PC-9 (cell line): ENCODE measurements around the gene MRPL14.

Source experiments
- CTCF ChIP-seq: fragments of 200-600 bp; sonication (generic); conservative IDR thresholded peaks from 2 replicates; pipeline ENCODE4 v1.6.1; 2017; ENCODE audit warnings: mixed run types, antibody characterized with exemption, mild to moderate bottlenecking, moderate library complexity
- EZH2 ChIP-seq: fragments of 200-600 bp; sonication (generic); IDR thresholded peaks from 2 replicates; pipeline ENCODE4 v1.8.0; 2017; ENCODE audit warnings: antibody characterized with exemption, low read depth

GRCh38 chr6:44158770-44159228, 31.5 kb upstream of the MRPL14 start, which contains the start of gene CAPN11:
- TF ChIP-seq EZH2 = no peak
- TF ChIP-seq CTCF = no peak
